ENCODE data around the gene DAD1. TPM values are rescaled to one million over a fixed set of nuclear protein-coding genes. Genes with fewer than 3 reads are reported as not detected.

The DAD1 gene
- polyA plus RNA-seq, 1 of the 3 experiments (the other 2 are of a cell fraction) = 406 TPM

GRCh38 chr14:22626590-22626989 lies 37.6 kb upstream of the DAD1 start:
- Histone ChIP-seq H3K27ac (ENCODE audit: low read depth in 2 of 2, low read length in 1 of 2) (no peak overlapping the region), H3K4me3 (ENCODE audit: low read depth in 2 of 2, low read length in 1 of 2) (no peak overlapping the region), H3K79me2 (ENCODE audit: insufficient read depth) (no peaks in the 10 kb centered on the region), H3K36me3 (replicated peaks in 1 of 2; ENCODE audit: control insufficient read depth in 1 of 2, insufficient read depth in 2 of 2, low read length in 1 of 2) (no peaks in the 10 kb centered on the region), H3K4me1 (ENCODE audit: control insufficient read depth in 1 of 2, insufficient read depth in 2 of 2, low read depth in 1 of 2, low read length in 1 of 2) (no peaks in the 10 kb centered on the region), H4K20me1 (ENCODE audit: insufficient read depth) (no peaks in the 10 kb centered on the region), H3K9me2 (no peaks in the 10 kb centered on the region), H3F3A (replicated peaks; ENCODE audit: insufficient read depth) (no peaks in the 10 kb centered on the region), H3K27me3 (ENCODE audit: insufficient read depth) (peaks cover 20% of the 10 kb centered on the region; the same call in 1 of the 2 replicates), H2AFZ (ENCODE audit: low read depth) (no peak overlapping the region), H3K9ac (no peak overlapping the region), H3K9me3 (no peaks in the 10 kb centered on the region), H3K4me2 (no peak overlapping the region)
- TF ChIP-seq TCF12 (IDR thresholded peaks at IDR 0.05) = no peak
- TF ChIP-seq REST (IDR thresholded peaks at IDR 0.05; ENCODE audit: low read depth, low read length) = no peak
- no peak for TF ChIP-seq RFX5 (IDR thresholded peaks at IDR 0.05; ENCODE audit: low read length)
- no peak for TF ChIP-seq NRF1 (IDR thresholded peaks at IDR 0.05; ENCODE audit: low read depth, low read length)
- TF ChIP-seq GABPA (IDR thresholded peaks at IDR 0.05; ENCODE audit: low read depth) = no peak
- ChIA-PET POLR2A (no interaction called here), CTCF (no interaction called here)
- WGBS (ENCODE audit: low lambda C conversion rate) = 52% methylated on average over 6 of the region's 6 CpGs
- DNase-seq = no peak

- DNase-seq = no peak
- ChIA-PET CTCF (interaction anchor here (0.6 to 1.1 kb wide), 2 partner anchors 12 to 25 kb away, joined by 3 to 4 read pairs; partner anchors contain the start of gene ABHD4), POLR2A (no interaction called here)
- no peak for TF ChIP-seq RFX5 (IDR thresholded peaks at IDR 0.05; ENCODE audit: low read length)
- TF ChIP-seq ZBTB33 (IDR thresholded peaks at IDR 0.05; ENCODE audit: borderline replicate concordance, low read depth) = no peak
- no peak for TF ChIP-seq SMC3 (IDR thresholded peaks at IDR 0.05; ENCODE audit: low read depth, low read length)
- no peak for TF ChIP-seq EZH2phosphoT487 (IDR thresholded peaks at IDR 0.05; ENCODE audit: borderline replicate concordance, low read depth)
- TF ChIP-seq IRF3 (IDR thresholded peaks at IDR 0.05; ENCODE audit: low read depth, low read length) = no peak
- no peak for TF ChIP-seq YY1 (IDR thresholded peaks at IDR 0.05; ENCODE audit: low read depth)
- no peak overlapping the region for H3K9ac ChIP-seq
- 20% methylated on average over 2 of the region's 2 CpGs for WGBS (ENCODE audit: low lambda C conversion rate)
- peaks cover 8% of the 10 kb centered on the region; the same call in 1 of the 2 replicates for H3K27me3 ChIP-seq (ENCODE audit: insufficient read depth)
- H3K4me1 ChIP-seq (ENCODE audit: control insufficient read depth in 1 of 2, insufficient read depth in 2 of 2, low read depth in 1 of 2, low read length in 1 of 2) = no peaks in the 10 kb centered on the region
- no peak overlapping the region for H3K27ac ChIP-seq (ENCODE audit: low read depth in 2 of 2, low read length in 1 of 2)
- H3K9me3 ChIP-seq = no peaks in the 10 kb centered on the region
- H2AFZ ChIP-seq (ENCODE audit: low read depth) = no peak overlapping the region
- no peaks in the 10 kb centered on the region for H3F3A ChIP-seq (replicated peaks; ENCODE audit: insufficient read depth)
- H3K9me2 ChIP-seq = no peaks in the 10 kb centered on the region
- H4K20me1 ChIP-seq (ENCODE audit: insufficient read depth) = no peaks in the 10 kb centered on the region
- no peaks in the 10 kb centered on the region for H3K36me3 ChIP-seq (replicated peaks in 1 of 2; ENCODE audit: control insufficient read depth in 1 of 2, insufficient read depth in 2 of 2, low read length in 1 of 2)
- no peaks in the 10 kb centered on the region for H3K79me2 ChIP-seq (ENCODE audit: insufficient read depth)
- H3K4me2 ChIP-seq = no peak overlapping the region
- no peak overlapping the region for H3K4me3 ChIP-seq (ENCODE audit: low read depth in 2 of 2, low read length in 1 of 2)
Measured at GRCh38 chr14:22623047-22623446, 34.0 kb upstream of the DAD1 start.

Data from SK-N-SH (cell line).